Endothelial cell of umbilical vein (primary cell): Measurements from ENCODE around the gene BIK. TPM values are rescaled to one million over a fixed set of nuclear protein-coding genes. Genes with fewer than 3 reads are reported as not detected.

Experiments used
- BruUV-seq: library from RNA; stranded (reverse); fragments of 400-500 nt; replicated peaks from 2 replicates; lab custom pipeline; 2021; lab: Mats Ljungman, UMichigan
- CTCF ChIA-PET: fragments of 300-600, 350-600 bp; sonication (Branson Sonifier 250); formaldehyde crosslinking; loops from one replicate; lab custom pipeline; 2021; ENCODE audit warnings: antibody characterized with exemption, inconsistent platforms; lab: Charles Lee
- POLR2A ChIA-PET: fragments of 300-600, 350-600 bp; sonication (Branson Sonifier 250); formaldehyde crosslinking; loops from one replicate; lab custom pipeline; 2021; ENCODE audit warnings: antibody characterized with exemption, inconsistent platforms; lab: Charles Lee
- DNase-seq: peaks from one replicate; pipeline ENCODE4 v3.0.0-alpha.2; 2011; ENCODE audit warnings: low read depth, low spot score
- FAIRE-seq: peaks from 2 replicates; lab custom pipeline; 2011; peaks lifted over from hg19 to GRCh38; lab: Jason Lieb, UNC
- H2AFZ ChIP-seq: 2 replicates; pipeline ENCODE4 v1.6.0; 2012; ENCODE audit warnings: low read depth, low read length, control low read depth, inconsistent platforms
- H3K27ac ChIP-seq: 2 replicates; pipeline ENCODE4 v1.5.1; 2011; ENCODE audit warnings: low read depth, mild to moderate bottlenecking, control low read depth, low read length, moderate library complexity; ENCODE audit not compliant: insufficient read depth
- H3K27me3 ChIP-seq, 2 experiments: 2 replicates each; pipeline versions ENCODE4 v1.6.0 to v1.6.1; 2011; ENCODE audit warnings: low read length in 2 of 2, mixed read lengths in 1 of 2; ENCODE audit not compliant: control insufficient read depth in 2 of 2, insufficient read depth in 2 of 2
- H3K36me3 ChIP-seq, 2 experiments: 2 replicates in 1 of 2; 3 replicates in 1 of 2; pipeline ENCODE4 v1.5.1; 2011; ENCODE audit warnings: low read length in 2 of 2, mild to moderate bottlenecking in 1 of 2, moderate library complexity in 1 of 2; ENCODE audit not compliant: control insufficient read depth in 2 of 2, insufficient read depth in 2 of 2; ENCODE audit errors: extremely low read depth in 1 of 2
- H3K4me1 ChIP-seq: 3 replicates; pipeline ENCODE4 v1.5.1; 2011; ENCODE audit warnings: mild to moderate bottlenecking, low read length; ENCODE audit not compliant: control insufficient read depth, insufficient read depth; ENCODE audit errors: extremely low read depth
- H3K4me2 ChIP-seq: 2 replicates; pipeline ENCODE4 v1.6.1; 2011; ENCODE audit warnings: low read length, control low read depth, mixed read lengths; ENCODE audit not compliant: insufficient read depth
- H3K4me3 ChIP-seq, 3 experiments: fragments of 200-600 bp in 1 of 3; sonication (generic), shearing (Covaris generic) in 1 of 3; replicated peaks in 1 of 3; 2 replicates each; pipeline ENCODE4 v1.5.1; 2011 to 2016; ENCODE audit warnings: control low read depth in 3 of 3, low read length in 3 of 3, mild to moderate bottlenecking in 2 of 3, inconsistent platforms in 1 of 3, low read depth in 1 of 3, moderate library complexity in 1 of 3; ENCODE audit not compliant: insufficient read depth in 1 of 3
- H3K79me2 ChIP-seq: 2 replicates; pipeline ENCODE4 v1.6.0; 2012; ENCODE audit warnings: low read length, inconsistent platforms; ENCODE audit not compliant: control insufficient read depth, insufficient read depth
- H3K9ac ChIP-seq: replicated peaks from 2 replicates; pipeline ENCODE3; 2011; ENCODE audit warnings: low read length, control low read depth; ENCODE audit not compliant: insufficient read depth; ENCODE audit errors: extremely low read depth
- H3K9me1 ChIP-seq: replicated peaks from 3 replicates; pipeline ENCODE4 v1.6.0; 2011; ENCODE audit warnings: mild to moderate bottlenecking, low read length; ENCODE audit not compliant: control insufficient read depth, insufficient read depth; ENCODE audit errors: extremely low read depth
- H3K9me3 ChIP-seq: replicated peaks from 2 replicates; pipeline ENCODE4 v1.5.1; 2012; ENCODE audit warnings: low read length, inconsistent platforms; ENCODE audit not compliant: control insufficient read depth, insufficient read depth
- H4K20me1 ChIP-seq: replicated peaks from 2 replicates; pipeline ENCODE3; 2011; ENCODE audit warnings: mild to moderate bottlenecking, low read length; ENCODE audit not compliant: control insufficient read depth, insufficient read depth; ENCODE audit errors: extremely low read depth
- CTCF ChIP-seq, 2 donors: IDR thresholded peaks; 1 replicate in 1 of 2; 2 replicates in 1 of 2; pipeline ENCODE4 v1.5.1; 2011; ENCODE audit warnings: low read length in 2 of 2, mild to moderate bottlenecking in 2 of 2, moderate library complexity in 2 of 2, control low read depth in 1 of 2, inconsistent platforms in 1 of 2, low read depth in 1 of 2; ENCODE audit not compliant: insufficient read depth in 1 of 2; ENCODE audit errors: extremely low read depth in 1 of 2
- EZH2 ChIP-seq: IDR thresholded peaks from 2 replicates; pipeline ENCODE4 v1.6.1; 2012; ENCODE audit warnings: borderline replicate concordance, low read depth, mild to moderate bottlenecking, moderate library complexity, low read length, inconsistent platforms; ENCODE audit not compliant: severe bottlenecking
- FOS ChIP-seq: IDR thresholded peaks from 2 replicates; pipeline ENCODE4 v1.6.1; 2011; ENCODE audit warnings: mild to moderate bottlenecking, low read length, moderate library complexity, borderline replicate concordance; ENCODE audit not compliant: insufficient read depth
- GATA2 ChIP-seq: IDR thresholded peaks from 2 replicates; pipeline ENCODE4 v1.7.0; 2011; ENCODE audit warnings: low read depth, mild to moderate bottlenecking, moderate library complexity, mixed read lengths, low read length; ENCODE audit not compliant: insufficient read length, insufficient read depth
- JUN ChIP-seq: IDR thresholded peaks from 2 replicates; pipeline ENCODE4 v1.6.1; 2011; ENCODE audit warnings: borderline replicate concordance, low read depth; ENCODE audit not compliant: insufficient read length, insufficient read depth
- MAX ChIP-seq: IDR thresholded peaks from 2 replicates; pipeline ENCODE4 v1.6.1; 2011; ENCODE audit not compliant: insufficient read depth, insufficient read length
- MYC ChIP-seq: IDR thresholded peaks from one replicate; pipeline ENCODE4 v1.6.1; 2011; ENCODE audit warnings: mild to moderate bottlenecking, low read depth, low read length
- POLR2A ChIP-seq: IDR thresholded peaks from 2 replicates; pipeline ENCODE4 v1.6.1; 2012; ENCODE audit warnings: low read depth, mild to moderate bottlenecking, control low read depth, low read length
- POLR2AphosphoS5 ChIP-seq: IDR thresholded peaks from 2 replicates; pipeline ENCODE4 v1.6.1; 2012; ENCODE audit warnings: low read depth, mild to moderate bottlenecking, control low read depth, low read length, moderate library complexity; ENCODE audit not compliant: insufficient read depth
- dilution Hi-C: fragments of 300-500 bp; cut with MboI; formaldehyde crosslinking; loops from one replicate; pipeline ENCODE4 v1.15.0; 2019; ENCODE audit warnings: low sequenced_read_pairs; ENCODE audit not compliant: extremely low pct_ligation_motif_present
- intact Hi-C: fragments of 100-400 bp; cut with micrococcal nuclease; formaldehyde crosslinking; loops from one replicate; pipeline ENCODE4 v1.10.0; 2022
- polyA plus RNA-seq, 4 experiments: library from polyadenylated mRNA; depleted of rRNA in 3 of 4; stranded (reverse) in 3 of 4; unstranded in 1 of 4; fragments of >200 nt; gene quantifications; 2 replicates each; pipeline versions ENCODE4 v1.2.1 to v1.2.3, GENCODE V29; 2011 to 2012; ENCODE audit warnings: missing spikeins in 1 of 4
- total RNA-seq: library from RNA; stranded (reverse); gene quantifications from 2 replicates; pipeline ENCODE4 v1.2.3, GENCODE V29; 2021

The BIK gene
- total and polyA plus RNA-seq, 2 donors (not counting 3 experiments of a cell fraction or from before 2014, with no cell fraction given) = 0.49 to 0.95 TPM

GRCh38 chr22:43134553-43134952 lies 24.0 kb downstream of the BIK start:
- H2AFZ ChIP-seq = no peak overlapping the region
- H3K27ac ChIP-seq = no peak overlapping the region
- FAIRE-seq (no peak), DNase-seq (no peak)
- H3K4me2 ChIP-seq = no peak overlapping the region
- no peaks in the 10 kb centered on the region for H3K79me2 ChIP-seq
- POLR2A ChIA-PET = no interaction called here
- H3K36me3 ChIP-seq = peaks cover 0 to 23% of the 10 kb centered on the region in 2 experiments
- no peaks in the 10 kb centered on the region for H4K20me1 ChIP-seq
- no peaks in the 10 kb centered on the region for H3K27me3 ChIP-seq
- BruUV-seq = no TSS peak
- no peaks in the 10 kb centered on the region for H3K9me3 ChIP-seq
- H3K4me3 ChIP-seq = no peak overlapping the region
- H3K9ac ChIP-seq = no peak overlapping the region
- H3K9me1 ChIP-seq = no peaks in the 10 kb centered on the region
- H3K4me1 ChIP-seq = no peaks in the 10 kb centered on the region
- dilution Hi-C loops = no loop called here
- intact Hi-C loops = no loop called here
- TF ChIP-seq GATA2 = no peak
- TF ChIP-seq JUN = no peak
- TF ChIP-seq MAX = no peak
- no peak for TF ChIP-seq FOS
- TF ChIP-seq EZH2 = no peak
- TF ChIP-seq CTCF (IDR thresholded peaks at IDR 0.05; ENCODE audit: extremely low read depth in 1 of 2, insufficient read depth in 1 of 2, low read depth in 1 of 2, low read length in 2 of 2) = no peak
- no peak for TF ChIP-seq POLR2A
- no peak for TF ChIP-seq MYC
- no peak for TF ChIP-seq POLR2AphosphoS5
- CTCF ChIA-PET = interaction anchor here (4.4 kb wide), 1 partner anchor 25 kb away, joined by 17 read pairs; the partner anchor contains the start of gene BIK
